ENCODE measurements around the gene CIPC. TPM values are rescaled to one million over a fixed set of nuclear protein-coding genes. Genes with fewer than 3 reads are reported as not detected.

The CIPC gene
- total and polyA plus RNA-seq, 2 of the 13 experiments (the other 11 are each of a cell fraction or from before 2014, with no cell fraction given), result 7.6 to 13.9 TPM

GRCh38 chr14:77097700-77098528 lies at the start of gene CIPC (continued):
- peak; percentile 93 for TF ChIP-seq ZNF501 (CRISPR knock-in tag; IDR thresholded peaks at IDR 0.05)
- TF ChIP-seq SRY (CRISPR knock-in tag; IDR thresholded peaks at IDR 0.05), result 0 out of 2 replicates have a peak, but pooled peaks have one; percentile 33
- peak in 1 of 2 experiments; percentile 89; a peak in 2 of 4 replicates for TF ChIP-seq KLF16 (CRISPR knock-in tag; IDR thresholded peaks at IDR 0.05)
- TF ChIP-seq IRX3 (CRISPR knock-in tag; IDR thresholded peaks at IDR 0.05; ENCODE audit: borderline replicate concordance, low read depth), result 0 out of 2 replicates have a peak, but pooled peaks have one; percentile 30
- no peak for TF ChIP-seq HNF1A (IDR thresholded peaks at IDR 0.05; ENCODE audit: low read depth)
- peak; percentile 73; the same call in 1 of the 2 replicates for TF ChIP-seq HNF1A (CRISPR knock-in tag; IDR thresholded peaks at IDR 0.05; ENCODE audit: borderline replicate concordance)
- no peak for TF ChIP-seq PLSCR1 (CRISPR knock-in tag; IDR thresholded peaks at IDR 0.05; ENCODE audit: borderline replicate concordance)
- TF ChIP-seq ZBTB38 (CRISPR knock-in tag; IDR thresholded peaks at IDR 0.05), result peak; percentile 54; the same call in 1 of the 2 replicates
- TF ChIP-seq ZNF597 (CRISPR knock-in tag; IDR thresholded peaks at IDR 0.05), result no peak
- TF ChIP-seq FOXA1 (IDR thresholded peaks at IDR 0.05), result no peak
- TF ChIP-seq FOXA1 (CRISPR knock-in tag; IDR thresholded peaks at IDR 0.05), result no peak
- TF ChIP-seq FOXM1 (CRISPR knock-in tag; IDR thresholded peaks at IDR 0.05), result no peak
- peak; percentile 92 for TF ChIP-seq SPEN (CRISPR knock-in tag; IDR thresholded peaks at IDR 0.05; ENCODE audit: low read depth)
- TF ChIP-seq FOXJ3 (CRISPR knock-in tag; IDR thresholded peaks at IDR 0.05; ENCODE audit: borderline replicate concordance), result no peak
- no peak for TF ChIP-seq ZBTB34 (CRISPR knock-in tag; IDR thresholded peaks at IDR 0.05)
- no peak for TF ChIP-seq CERS6 (CRISPR knock-in tag; IDR thresholded peaks at IDR 0.05)
- no peak for TF ChIP-seq ATF7 (IDR thresholded peaks at IDR 0.05)
- no peak for TF ChIP-seq ATF7 (CRISPR knock-in tag; IDR thresholded peaks at IDR 0.05)
- no peak for TF ChIP-seq TIGD3 (CRISPR knock-in tag; IDR thresholded peaks at IDR 0.05; ENCODE audit: borderline replicate concordance)
